WERI-Rb-1 (cell line): ENCODE results near the gene VCL.

Experiments used
- DNase-seq: peaks from one replicate; pipeline ENCODE4 v3.0.0-alpha.2; 2020
- H3K27ac ChIP-seq: fragments of 250-450 bp; sonication (Bioruptor Pico); 2 replicates; pipeline ENCODE4 v1.5.1; 2020; ENCODE audit warnings: mild to moderate bottlenecking, moderate library complexity
- H3K27me3 ChIP-seq: fragments of 250-450 bp; sonication (Bioruptor Pico); 2 replicates; pipeline ENCODE4 v1.5.1; 2021; ENCODE audit warnings: mild to moderate bottlenecking, low read depth, moderate library complexity; ENCODE audit not compliant: insufficient read depth, severe bottlenecking
- H3K36me3 ChIP-seq: fragments of 250-450 bp; sonication (Bioruptor Pico); 2 replicates; pipeline ENCODE4 v1.5.1; 2020; ENCODE audit warnings: mild to moderate bottlenecking, moderate library complexity
- H3K4me3 ChIP-seq: 2 replicates; pipeline ENCODE4 v1.5.1; 2011; ENCODE audit warnings: low read depth, mild to moderate bottlenecking, control low read depth, low read length
- H3K9me3 ChIP-seq: fragments of 250-450 bp; sonication (Bioruptor Pico); 2 replicates; pipeline ENCODE4 v1.5.1; 2021; ENCODE audit warnings: mild to moderate bottlenecking, moderate library complexity; ENCODE audit not compliant: severe bottlenecking
- TF ChIP-seq, protein P1 (sequence below): IDR thresholded peaks from 2 replicates; pipeline ENCODE4 v1.5.1; 2011; ENCODE audit warnings: low read depth, mild to moderate bottlenecking, control low read depth, inconsistent platforms, low read length

VCL gene

GRCh38 chr10:74075906-74076305 is 78.0 kb downstream of the VCL start:
- Histone ChIP-seq H3K27me3 (no peaks in the 10 kb centered on the region), H3K36me3 (peaks cover 23% of the 10 kb centered on the region; the same call in 1 of the 2 replicates), H3K9me3 (no peaks in the 10 kb centered on the region), H3K4me3 (no peak overlapping the region), H3K27ac (no peak overlapping the region)
- no peak for DNase-seq
- TF ChIP-seq, protein P1, sequence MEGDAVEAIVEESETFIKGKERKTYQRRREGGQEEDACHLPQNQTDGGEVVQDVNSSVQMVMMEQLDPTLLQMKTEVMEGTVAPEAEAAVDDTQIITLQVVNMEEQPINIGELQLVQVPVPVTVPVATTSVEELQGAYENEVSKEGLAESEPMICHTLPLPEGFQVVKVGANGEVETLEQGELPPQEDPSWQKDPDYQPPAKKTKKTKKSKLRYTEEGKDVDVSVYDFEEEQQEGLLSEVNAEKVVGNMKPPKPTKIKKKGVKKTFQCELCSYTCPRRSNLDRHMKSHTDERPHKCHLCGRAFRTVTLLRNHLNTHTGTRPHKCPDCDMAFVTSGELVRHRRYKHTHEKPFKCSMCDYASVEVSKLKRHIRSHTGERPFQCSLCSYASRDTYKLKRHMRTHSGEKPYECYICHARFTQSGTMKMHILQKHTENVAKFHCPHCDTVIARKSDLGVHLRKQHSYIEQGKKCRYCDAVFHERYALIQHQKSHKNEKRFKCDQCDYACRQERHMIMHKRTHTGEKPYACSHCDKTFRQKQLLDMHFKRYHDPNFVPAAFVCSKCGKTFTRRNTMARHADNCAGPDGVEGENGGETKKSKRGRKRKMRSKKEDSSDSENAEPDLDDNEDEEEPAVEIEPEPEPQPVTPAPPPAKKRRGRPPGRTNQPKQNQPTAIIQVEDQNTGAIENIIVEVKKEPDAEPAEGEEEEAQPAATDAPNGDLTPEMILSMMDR = no peak

DNA sequence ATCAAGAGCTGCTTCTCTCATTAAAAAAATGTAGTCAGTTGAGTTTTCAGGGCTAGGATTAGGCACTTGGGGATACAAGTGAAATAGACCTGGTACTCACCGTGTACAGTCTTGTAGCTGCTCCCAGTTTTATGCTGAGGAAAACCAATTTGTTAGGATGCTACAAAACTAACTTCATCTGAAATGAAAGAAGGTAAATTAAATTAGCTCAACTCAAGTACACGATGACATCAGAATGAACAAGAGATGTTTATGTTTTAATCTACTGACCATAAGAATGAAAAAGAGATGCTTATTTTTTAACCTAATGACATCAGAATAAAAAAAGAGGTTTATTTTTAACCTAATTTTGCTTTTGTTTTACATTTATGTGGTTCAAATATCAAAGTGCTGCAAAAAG is 79.0 kb downstream of the VCL start:
- H3K27ac ChIP-seq = no peak overlapping the region
- peaks cover 18% of the 10 kb centered on the region; the same call in 1 of the 2 replicates for H3K36me3 ChIP-seq

DNA sequence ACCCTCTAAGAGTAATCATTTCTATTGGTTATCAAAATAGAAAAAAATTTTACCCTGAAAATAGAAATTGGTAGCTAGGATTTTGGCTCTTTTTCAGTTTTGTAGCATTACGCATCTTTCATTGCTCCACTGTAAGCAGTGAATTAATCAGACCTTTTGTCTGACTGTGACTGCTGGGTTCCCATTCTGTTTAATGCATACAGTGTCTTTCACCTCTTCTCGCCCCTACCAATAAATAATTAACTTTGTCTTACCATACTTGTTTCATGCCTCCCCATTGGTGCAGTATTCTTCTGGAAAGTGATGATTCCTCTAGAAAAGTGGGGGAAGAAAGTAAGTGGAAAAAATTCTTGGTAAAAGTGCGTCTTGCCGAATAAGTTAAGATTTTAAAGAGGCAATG is 79.5 kb downstream of the VCL start:
- Histone ChIP-seq H3K4me3 (no peak overlapping the region), H3K36me3 (peaks cover 18% of the 10 kb centered on the region; the same call in 1 of the 2 replicates), H3K27me3 (no peaks in the 10 kb centered on the region), H3K9me3 (no peaks in the 10 kb centered on the region), H3K27ac (no peak overlapping the region)
- TF ChIP-seq, protein P1 = no peak
- DNase-seq = no peak

More for the DNA sequence above, 79.0 kb downstream of the VCL start:
- Histone ChIP-seq H3K9me3 (no peaks in the 10 kb centered on the region), H3K4me3 (no peak overlapping the region), H3K27me3 (no peaks in the 10 kb centered on the region)
- TF ChIP-seq, protein P1 = no peak
- no peak for DNase-seq

GRCh38 chr10:74078037-74078436 is 80.1 kb downstream of the VCL start:
- H3K27ac ChIP-seq = no peak overlapping the region
- H3K9me3 ChIP-seq = no peaks in the 10 kb centered on the region
- no peak overlapping the region for H3K4me3 ChIP-seq
- TF ChIP-seq, protein P1 = no peak
- DNase-seq = no peak
- no peaks in the 10 kb centered on the region for H3K27me3 ChIP-seq
- H3K36me3 ChIP-seq = peaks cover 18% of the 10 kb centered on the region; the same call in 1 of the 2 replicates

GRCh38 chr10:74079028-74079935 is 81.4 kb downstream of the VCL start:
- TF ChIP-seq, protein P1 = no peak
- H3K9me3 ChIP-seq = no peaks in the 10 kb centered on the region
- peaks cover 17% of the 10 kb centered on the region for H3K36me3 ChIP-seq
- no peak overlapping the region for H3K4me3 ChIP-seq
- H3K27me3 ChIP-seq = no peaks in the 10 kb centered on the region
- DNase-seq = no peak
- H3K27ac ChIP-seq = no peak overlapping the region
